Activated B cell treated with CpG ODN at 0.5 μM for 24 hours (primary cell): Measurements from ENCODE around the gene TSPOAP1. TPM values are rescaled to one million over a fixed set of nuclear protein-coding genes. Genes with fewer than 3 reads are reported as not detected.
A peak's percentile ranks its signal among the peaks of the same experiment; 100 is the strongest.

Experiments used
- ATAC-seq: fragments of 200-7000 bp; cut with Tn5 transposase; one replicate; pipeline ENCODE4 v1.10.0; 2021; ENCODE audit warnings: low read depth, mild to moderate bottlenecking, moderate library complexity
- CTCF ChIA-PET: fragments of 350-600 bp; sonication (Branson Sonifier 250); formaldehyde crosslinking; loops from one replicate; lab custom pipeline; 2021; ENCODE audit warnings: antibody characterized with exemption; lab: Charles Lee
- POLR2A ChIA-PET: fragments of 350-600 bp; sonication (Branson Sonifier 250); formaldehyde crosslinking; loops from one replicate; lab custom pipeline; 2021; ENCODE audit warnings: antibody characterized with exemption; lab: Charles Lee
- DNase-seq: peaks from one replicate; pipeline ENCODE4 v3.0.0; 2022
- H3K27ac Mint-ChIP-seq: one replicate; pipeline ENCODE4 v1.8.0; 2020; ENCODE audit warnings: mixed read lengths
- H3K27me3 Mint-ChIP-seq: one replicate; pipeline ENCODE4 v1.8.0; 2021; ENCODE audit warnings: mixed read lengths
- H3K36me3 Mint-ChIP-seq: one replicate; pipeline ENCODE4 v1.8.0; 2021; ENCODE audit warnings: low read depth, mixed read lengths
- H3K4me1 Mint-ChIP-seq: one replicate; pipeline ENCODE4 v1.8.0; 2021; ENCODE audit warnings: mixed read lengths
- H3K4me3 Mint-ChIP-seq: one replicate; pipeline ENCODE4 v1.8.0; 2020; ENCODE audit warnings: mild to moderate bottlenecking, mixed read lengths
- H3K9me3 Mint-ChIP-seq: one replicate; pipeline ENCODE4 v1.8.0; 2020; ENCODE audit warnings: mixed read lengths
- CTCF ChIP-seq: fragments of 200-600 bp; IDR thresholded peaks from one replicate; pipeline ENCODE4 v1.8.0; 2022; ENCODE audit warnings: antibody characterized with exemption, mild to moderate bottlenecking
- intact Hi-C: fragments of 100-400 bp; cut with micrococcal nuclease; formaldehyde crosslinking; loops from one replicate; pipeline ENCODE4 v1.15.1; 2024
- total RNA-seq: library from RNA; stranded (reverse); gene quantifications from 2 replicates; pipeline ENCODE4 v1.2.3, GENCODE V29; 2022

The TSPOAP1 gene
- total RNA-seq, 1 donor from 2014 or later = 22.5 TPM

GRCh38 chr17:58357312-58358297 lies 29.0 kb upstream of the TSPOAP1 start:
- Mint-ChIP-seq H3K27ac (no peak overlapping the region), H3K4me3 (no peak overlapping the region), H3K4me1 (peaks cover 14% of the 10 kb centered on the region), H3K36me3 (peaks cover 3% of the 10 kb centered on the region), H3K9me3 (no peaks in the 10 kb centered on the region), H3K27me3 (no peaks in the 10 kb centered on the region)
- no peak for ATAC-seq
- DNase-seq = no peak
- intact Hi-C loops = no loop called here
- CTCF ChIA-PET = interaction anchor here (2.9 kb wide), 1 partner anchor 40 kb away, joined by 11 read pairs; no protein-coding TSS in a partner anchor
- TF ChIP-seq CTCF = no peak
- POLR2A ChIA-PET = interaction anchor here (0.9 to 8.6 kb wide), 3 partner anchors 10 to 30 kb away, joined by 4 to 859 read pairs (median 4); no protein-coding TSS in a partner anchor

- no peak for ATAC-seq
- Mint-ChIP-seq H3K4me1 (peaks cover 25% of the 10 kb centered on the region), H3K27ac (no peak overlapping the region), H3K9me3 (no peaks in the 10 kb centered on the region), H3K4me3 (no peak overlapping the region), H3K27me3 (no peaks in the 10 kb centered on the region), H3K36me3 (peaks cover 8% of the 10 kb centered on the region)
- ChIA-PET POLR2A (interaction anchor here (0.9 to 8.6 kb wide), 6 partner anchors 8 to 275 kb away, joined by 4 to 859 read pairs (median 50); partner anchors contain the start of gene TSPOAP1), CTCF (interaction anchor here (1.3 to 2.9 kb wide), 2 partner anchors 39 to 62 kb away, joined by 6 to 11 read pairs; no protein-coding TSS in a partner anchor)
- DNase-seq = no peak
- intact Hi-C loops = no loop called here
- no peak for TF ChIP-seq CTCF
Measured at GRCh38 chr17:58356231-58356630, 27.6 kb upstream of the TSPOAP1 start.

- TF ChIP-seq CTCF = no peak
- Mint-ChIP-seq H3K4me1 (peaks cover 31% of the 10 kb centered on the region), H3K36me3 (peaks cover 19% of the 10 kb centered on the region), H3K4me3 (no peak overlapping the region), H3K9me3 (no peaks in the 10 kb centered on the region), H3K27me3 (no peaks in the 10 kb centered on the region), H3K27ac (no peak overlapping the region)
- DNase-seq (no peak), ATAC-seq (no peak)
- ChIA-PET CTCF (interaction anchor here (1.1 to 2.9 kb wide), 2 partner anchors 37 to 63 kb away, joined by 4 to 11 read pairs; partner anchors contain the start of gene RNF43), POLR2A (interaction anchor here (1.8 to 8.6 kb wide), 5 partner anchors 8 to 37 kb away, joined by 7 to 859 read pairs (median 94); partner anchors contain the start of gene TSPOAP1)
- intact Hi-C loops = no loop called here
Measured at GRCh38 chr17:58354541-58355216, 26.1 kb upstream of the TSPOAP1 start.

- Mint-ChIP-seq H3K9me3 (no peaks in the 10 kb centered on the region), H3K4me3 (peak overlapping the region; percentile 100), H3K36me3 (peaks cover 32% of the 10 kb centered on the region), H3K4me1 (peaks cover 39% of the 10 kb centered on the region), H3K27me3 (no peaks in the 10 kb centered on the region), H3K27ac (peak overlapping the region; percentile 97)
- CTCF ChIA-PET = interaction anchor here (1.1 to 3.1 kb wide), 5 partner anchors 9 to 160 kb away, joined by 4 to 42 read pairs (median 7); partner anchors contain the start of genes MTMR4 and RNF43
- TF ChIP-seq CTCF = no peak
- ATAC-seq (no peak), DNase-seq (no peak)
- POLR2A ChIA-PET = interaction anchor here (0.7 to 8.6 kb wide), 11 partner anchors 11 to 278 kb away, joined by 3 to 859 read pairs (median 13); partner anchors contain the start of genes MKS1, RNF43 and TSPOAP1
- intact Hi-C loops = loop anchor here (2.0 kb wide), 1 partner anchor 15 kb away; no protein-coding TSS in a partner anchor
Measured at GRCh38 chr17:58353389-58353825, 24.8 kb upstream of the TSPOAP1 start.
